Kidney (tissue), 14 donors: ENCODE measurements around the gene EML6. TPM values are rescaled to one million over a fixed set of nuclear protein-coding genes. Genes with fewer than 3 reads are reported as not detected.

ENCODE experiments used
- DNase-seq, 5 donors: peaks; one replicate each; pipeline ENCODE4 v3.0.0-alpha.2; 2013 to 2020
- FAIRE-seq: peaks from 2 replicates; lab custom pipeline; 2012; peaks lifted over from hg19 to GRCh38; lab: Jason Lieb, UNC
- H3K27ac ChIP-seq, 2 donors: one replicate each; pipeline ENCODE4 v1.7.0; 2013; ENCODE audit warnings: low read depth in 2 of 2, low read length in 2 of 2, inconsistent platforms in 1 of 2
- H3K27me3 ChIP-seq: one replicate; pipeline ENCODE4 v1.7.1; 2013; ENCODE audit warnings: low read length, inconsistent platforms; ENCODE audit not compliant: control insufficient read depth, insufficient read depth
- H3K36me3 ChIP-seq, 3 donors: one replicate each; pipeline versions ENCODE4 v1.7.0 to v1.7.1; 2013; ENCODE audit warnings: low read length in 3 of 3, control low read depth in 1 of 3, inconsistent platforms in 1 of 3; ENCODE audit not compliant: insufficient read depth in 3 of 3, control insufficient read depth in 2 of 3
- H3K4me1 ChIP-seq, 3 donors: one replicate each; pipeline versions ENCODE4 v1.7.0 to v1.7.1; 2013; ENCODE audit warnings: low read length in 3 of 3, inconsistent platforms in 1 of 3, low read depth in 1 of 3; ENCODE audit not compliant: control insufficient read depth in 2 of 3, insufficient read depth in 2 of 3
- H3K4me3 ChIP-seq, 3 donors: one replicate each; pipeline versions ENCODE4 v1.7.0 to v1.8.1; 2013; ENCODE audit warnings: low read length in 3 of 3, control low read depth in 1 of 3, inconsistent platforms in 1 of 3
- H3K9ac ChIP-seq, 3 donors: one replicate each; pipeline versions ENCODE4 v1.7.0 to v1.7.1; 2013; ENCODE audit warnings: low read length in 3 of 3, control low read depth in 1 of 3, inconsistent platforms in 1 of 3
- H3K9me3 ChIP-seq, 3 donors: one replicate each; pipeline versions ENCODE4 v1.7.0 to v1.7.1; 2013; ENCODE audit warnings: low read length in 3 of 3, control low read depth in 1 of 3, inconsistent platforms in 1 of 3; ENCODE audit not compliant: control insufficient read depth in 2 of 3, insufficient read depth in 1 of 3
- CTCF ChIP-seq: IDR thresholded peaks from 3 replicates; pipeline ENCODE4 v1.5.1; 2012; ENCODE audit warnings: mild to moderate bottlenecking, moderate library complexity, borderline replicate concordance; ENCODE audit not compliant: insufficient read depth; ENCODE audit errors: extremely low read depth
- intact Hi-C: fragments of 100-400 bp; cut with DNase I; formaldehyde crosslinking; loops from one replicate; pipeline ENCODE4 v1.11.1; 2022
- polyA plus RNA-seq: library from polyadenylated mRNA; stranded (reverse); fragments of 350-450 nt; fragmentation: Illumina TruSeq; extraction: RNeasy Lipid Tissue Mini Kit (QIAGEN cat#74804); gene quantifications from one replicate; pipeline ENCODE4 v1.2.3, GENCODE V29; 2014; ENCODE audit warnings: low read depth, low replicate concordance; ENCODE audit not compliant: insufficient read depth
- total RNA-seq: library from RNA; stranded (reverse); fragmentation: NEBNext Ultra II Directional; extraction: Animal tissue kit (Norgen Biotek cat#: 25700); gene quantifications from one replicate; pipeline ENCODE4 v1.2.1, GENCODE V29; 2021
- donor health status: control.
- donor health status: control.
- donor health status: control.
- donor health status: control.
- donor health status: control.
- donor health status: DM: yes; HTN: yes; CAD: no.
- donor health status: Normal renal cell carcinoma (clear cell type).

EML6 gene
- total and polyA plus RNA-seq, 2 donors from 2014 or later, result 1.7 to 3.1 TPM

- no peak overlapping the region for H3K4me3 ChIP-seq
- no peak overlapping the region for H3K27ac ChIP-seq
- H3K4me1 ChIP-seq, result no peaks in the 10 kb centered on the region
- FAIRE-seq (no peak), DNase-seq (no peak)
- no peak for TF ChIP-seq CTCF
- no peaks in the 10 kb centered on the region for H3K36me3 ChIP-seq
- no peaks in the 10 kb centered on the region for H3K27me3 ChIP-seq
- no peak overlapping the region for H3K9ac ChIP-seq
- H3K9me3 ChIP-seq, result no peaks in the 10 kb centered on the region
- intact Hi-C loops, result no loop called here
These were observed 165.6 kb downstream of the EML6 start for GRCh38 chr2:54889053-54889452.

GRCh38 chr2:54891909-54892308, 168.4 kb downstream of the EML6 start:
- Histone ChIP-seq H3K4me1 (no peaks in the 10 kb centered on the region), H3K9me3 (peaks cover 0 to 5% (median 0%) of the 10 kb centered on the region in 3 donors), H3K9ac (no peak overlapping the region), H3K27me3 (no peaks in the 10 kb centered on the region), H3K36me3 (no peaks in the 10 kb centered on the region), H3K4me3 (no peak overlapping the region), H3K27ac (no peak overlapping the region)
- FAIRE-seq, result no peak
- no peak for TF ChIP-seq CTCF
- intact Hi-C loops, result no loop called here
- no peak for DNase-seq

- intact Hi-C loops, result no loop called here
These were observed 171.0 kb downstream of the EML6 start for GRCh38 chr2:54894467-54894866.

More at GRCh38 chr2:54894467-54894866, 171.0 kb downstream of the EML6 start:
- Histone ChIP-seq H3K9ac (no peak overlapping the region), H3K27me3 (no peaks in the 10 kb centered on the region), H3K36me3 (no peaks in the 10 kb centered on the region), H3K9me3 (peaks cover 0 to 5% (median 0%) of the 10 kb centered on the region in 3 donors), H3K4me1 (no peaks in the 10 kb centered on the region), H3K4me3 (no peak overlapping the region), H3K27ac (no peak overlapping the region)
- FAIRE-seq (no peak), DNase-seq (no peak)
- TF ChIP-seq CTCF, result no peak
